BJ (cell line): Measurements from ENCODE around the gene HDAC5. TPM values are rescaled to one million over a fixed set of nuclear protein-coding genes. Genes with fewer than 3 reads are reported as not detected.
A peak's percentile ranks its signal among the peaks of the same experiment; 100 is the strongest.

Source experiments
- CTCF ChIA-PET: fragments of 350-600 bp; formaldehyde crosslinking; extraction: SDS; loops from one replicate; lab custom pipeline; 2021; ENCODE audit warnings: antibody characterized with exemption, inconsistent platforms; lab: Yijun Ruan, JAX
- POLR2A ChIA-PET: fragments of 300-600 bp; sonication (Branson Sonifier 250); formaldehyde crosslinking; extraction: SDS; loops from one replicate; lab custom pipeline; 2021; ENCODE audit warnings: antibody characterized with exemption; lab: Charles Lee
- DNase-seq: peaks from one replicate; pipeline ENCODE4 v3.0.0-alpha.2; 2011; ENCODE audit warnings: low read depth
- H3K27me3 ChIP-seq: 2 replicates; pipeline ENCODE4 v1.6.0; 2011; ENCODE audit warnings: low read length; ENCODE audit not compliant: control insufficient read depth, insufficient read depth
- H3K36me3 ChIP-seq: 2 replicates; pipeline ENCODE4 v1.5.1; 2011; ENCODE audit warnings: low read length; ENCODE audit not compliant: control insufficient read depth, insufficient read depth
- H3K4me3 ChIP-seq: 2 replicates; pipeline ENCODE4 v1.5.1; 2011; ENCODE audit warnings: low read depth, mild to moderate bottlenecking, control low read depth, low read length
- CTCF ChIP-seq: IDR thresholded peaks from 2 replicates; pipeline ENCODE4 v1.5.1; 2011; ENCODE audit warnings: low read depth, mild to moderate bottlenecking, control low read depth, inconsistent platforms, low read length, moderate library complexity; ENCODE audit not compliant: insufficient read depth
- polyA plus RNA-seq: library from polyadenylated mRNA; depleted of rRNA; stranded (reverse); fragments of >200 nt; gene quantifications from 2 replicates; pipeline ENCODE4 v1.2.3, GENCODE V29; 2011

Gene HDAC5
- polyA plus RNA-seq, 1 experiment: 102 TPM

GRCh38 chr17:44075598-44076293 lies 47.7 kb downstream of the HDAC5 start:
- Histone ChIP-seq H3K4me3 (no peak overlapping the region), H3K27me3 (no peaks in the 10 kb centered on the region), H3K36me3 (peaks cover 46% of the 10 kb centered on the region)
- no peak for DNase-seq
- TF ChIP-seq CTCF: no peak
- ChIA-PET POLR2A (no interaction called here), CTCF (interaction anchor here (0.6 to 1.7 kb wide), 5 partner anchors 9 to 747 kb away, joined by 3 to 9 read pairs (median 4); no protein-coding TSS in a partner anchor)

- H3K36me3 ChIP-seq: peaks cover 39% of the 10 kb centered on the region
- no peaks in the 10 kb centered on the region for H3K27me3 ChIP-seq
- no peak overlapping the region for H3K4me3 ChIP-seq
- CTCF ChIA-PET: interaction anchor here (1.0 to 1.7 kb wide), 7 partner anchors 8 to 49 kb away, joined by 3 to 9 read pairs (median 5); partner anchors contain the start of gene HDAC5
- POLR2A ChIA-PET: interaction anchor here (0.5 kb wide), 1 partner anchor 282 kb away, joined by 6 read pairs; no protein-coding TSS in a partner anchor
- TF ChIP-seq CTCF: no peak
- no peak for DNase-seq
Observed at GRCh38 chr17:44074911-44075285, 48.5 kb downstream of the HDAC5 start.

- no peak for DNase-seq
- ChIA-PET CTCF (interaction anchor here (1.0 to 1.7 kb wide), 7 partner anchors 9 to 49 kb away, joined by 3 to 9 read pairs (median 5); partner anchors contain the start of gene HDAC5), POLR2A (interaction anchor here (0.5 kb wide), 1 partner anchor 283 kb away, joined by 6 read pairs; no protein-coding TSS in a partner anchor)
- H3K27me3 ChIP-seq: no peaks in the 10 kb centered on the region
- H3K36me3 ChIP-seq: peaks cover 36% of the 10 kb centered on the region
- H3K4me3 ChIP-seq: no peak overlapping the region
- TF ChIP-seq CTCF: no peak
Observed at GRCh38 chr17:44074231-44074910, 49.1 kb downstream of the HDAC5 start.

GRCh38 chr17:44071772-44072171 lies 51.7 kb downstream of the HDAC5 start:
- no peak for TF ChIP-seq CTCF

GRCh38 chr17:44071198-44071520 lies 52.3 kb downstream of the HDAC5 start:
- TF ChIP-seq CTCF: no peak
- Histone ChIP-seq H3K4me3 (peak overlapping the region; percentile 54), H3K27me3 (no peaks in the 10 kb centered on the region), H3K36me3 (peaks cover 19% of the 10 kb centered on the region)
- CTCF ChIA-PET: interaction anchor here (1.0 to 3.3 kb wide), 4 partner anchors 7 to 51 kb away, joined by 3 to 19 read pairs (median 3); no protein-coding TSS in a partner anchor
- DNase-seq: peak; percentile 39
- POLR2A ChIA-PET: interaction anchor here (0.5 to 0.6 kb wide), 2 partner anchors 40 to 64 kb away, joined by 3 to 7 read pairs; no protein-coding TSS in a partner anchor

More at GRCh38 chr17:44071772-44072171, 51.7 kb downstream of the HDAC5 start:
- CTCF ChIA-PET: interaction anchor here (1.3 to 3.3 kb wide), 3 partner anchors 8 to 51 kb away, joined by 3 to 19 read pairs (median 3); no protein-coding TSS in a partner anchor
- POLR2A ChIA-PET: interaction anchor here (0.6 kb wide), 1 partner anchor 39 kb away, joined by 3 read pairs; no protein-coding TSS in a partner anchor
- peak overlapping the region; percentile 54 for H3K4me3 ChIP-seq
- no peaks in the 10 kb centered on the region for H3K27me3 ChIP-seq
- peaks cover 23% of the 10 kb centered on the region for H3K36me3 ChIP-seq
- no peak for DNase-seq
